Measurements from ENCODE around the gene FOXP1. TPM values are rescaled to one million over a fixed set of nuclear protein-coding genes. Genes with fewer than 3 reads are reported as not detected.

Gene FOXP1
- total and polyA plus RNA-seq, 2 of the 13 experiments (the other 11 are each of a cell fraction or from before 2014, with no cell fraction given) = 40.4 to 59.0 TPM

DNA sequence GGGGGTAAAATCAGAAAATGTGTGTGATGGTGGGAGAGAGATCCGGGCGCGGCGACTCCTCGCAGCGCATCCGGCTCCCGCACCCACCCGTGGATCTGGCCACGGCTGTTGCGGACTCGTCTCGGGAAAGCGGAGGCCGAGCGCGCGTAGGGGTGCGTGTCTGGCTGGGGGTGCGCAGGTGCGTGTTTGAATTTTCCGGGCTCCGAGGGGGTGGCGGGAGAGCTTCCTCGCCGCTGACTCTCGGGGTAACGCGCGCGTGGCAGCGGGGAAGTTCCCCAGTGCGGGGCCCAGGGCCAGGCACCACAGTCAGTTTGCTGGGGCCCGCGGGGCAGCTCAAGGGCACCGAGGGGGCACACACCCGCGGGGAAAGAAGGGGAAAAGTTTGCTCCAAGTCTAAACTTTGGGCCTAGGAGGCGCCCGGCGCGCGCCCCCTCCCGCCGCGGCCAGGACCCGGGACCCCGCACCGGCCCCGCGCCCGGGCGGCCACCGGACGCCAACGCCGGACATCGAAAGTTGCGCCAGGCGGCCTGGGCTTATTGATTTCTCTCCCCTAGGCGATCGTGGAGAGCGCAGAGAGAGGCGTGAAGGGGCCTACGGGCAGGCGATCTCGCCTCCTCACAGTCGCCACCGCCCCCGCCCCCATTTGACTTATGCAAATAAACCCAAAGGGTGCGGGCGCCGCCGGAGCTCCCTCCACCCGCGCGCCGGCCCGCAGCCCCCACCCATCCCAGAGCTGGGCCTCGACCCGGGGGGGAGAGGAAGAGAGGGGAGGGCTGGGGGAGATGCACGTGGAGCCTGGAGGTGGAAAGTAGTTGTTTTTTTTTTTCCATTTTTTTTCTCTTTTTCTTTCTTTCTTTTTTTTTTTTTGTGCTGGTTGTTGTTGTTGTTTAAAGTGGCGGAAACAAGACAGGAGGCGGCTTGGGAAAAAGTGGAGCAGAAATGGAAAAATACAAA lies 639 bp downstream of the FOXP1 start (continued):
- TF ChIP-seq ZNF205 (CRISPR knock-in tag; IDR thresholded peaks at IDR 0.05) = 0 out of 2 replicates have a peak, but pooled peaks have one; percentile 8
- TF ChIP-seq ZFY (CRISPR knock-in tag; IDR thresholded peaks at IDR 0.05) = peak; percentile 44; the same call in 1 of the 2 replicates
- peak; percentile 54; the same call in 1 of the 2 replicates for TF ChIP-seq NCOR1 (IDR thresholded peaks at IDR 0.05; ENCODE audit: borderline replicate concordance, low read length)
- TF ChIP-seq ZNF616 (CRISPR knock-in tag; IDR thresholded peaks at IDR 0.05; ENCODE audit: low read depth) = no peak
- TF ChIP-seq, protein P1, sequence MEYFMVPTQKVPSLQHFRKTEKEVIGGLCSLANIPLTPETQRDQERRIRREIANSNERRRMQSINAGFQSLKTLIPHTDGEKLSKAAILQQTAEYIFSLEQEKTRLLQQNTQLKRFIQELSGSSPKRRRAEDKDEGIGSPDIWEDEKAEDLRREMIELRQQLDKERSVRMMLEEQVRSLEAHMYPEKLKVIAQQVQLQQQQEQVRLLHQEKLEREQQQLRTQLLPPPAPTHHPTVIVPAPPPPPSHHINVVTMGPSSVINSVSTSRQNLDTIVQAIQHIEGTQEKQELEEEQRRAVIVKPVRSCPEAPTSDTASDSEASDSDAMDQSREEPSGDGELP (IDR thresholded peaks at IDR 0.05; ENCODE audit: borderline replicate concordance, low read depth) = no peak
- TF ChIP-seq, protein P2, sequence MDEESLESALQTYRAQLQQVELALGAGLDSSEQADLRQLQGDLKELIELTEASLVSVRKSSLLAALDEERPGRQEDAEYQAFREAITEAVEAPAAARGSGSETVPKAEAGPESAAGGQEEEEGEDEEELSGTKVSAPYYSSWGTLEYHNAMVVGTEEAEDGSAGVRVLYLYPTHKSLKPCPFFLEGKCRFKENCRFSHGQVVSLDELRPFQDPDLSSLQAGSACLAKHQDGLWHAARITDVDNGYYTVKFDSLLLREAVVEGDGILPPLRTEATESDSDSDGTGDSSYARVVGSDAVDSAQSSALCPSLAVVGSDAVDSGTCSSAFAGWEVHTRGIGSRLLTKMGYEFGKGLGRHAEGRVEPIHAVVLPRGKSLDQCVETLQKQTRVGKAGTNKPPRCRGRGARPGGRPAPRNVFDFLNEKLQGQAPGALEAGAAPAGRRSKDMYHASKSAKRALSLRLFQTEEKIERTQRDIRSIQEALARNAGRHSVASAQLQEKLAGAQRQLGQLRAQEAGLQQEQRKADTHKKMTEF (CRISPR knock-in tag; IDR thresholded peaks at IDR 0.05) = peak; percentile 66
- no peak for TF ChIP-seq PRPF4 (IDR thresholded peaks at IDR 0.05; ENCODE audit: low read depth, low read length, poor library complexity, severe bottlenecking)
- TF ChIP-seq ZFAT (CRISPR knock-in tag; conservative IDR thresholded peaks at IDR 0.05) = 0 out of 2 replicates have a peak, but pooled peaks have one; percentile 51
- no peak for TF ChIP-seq ZNF546 (CRISPR knock-in tag; conservative IDR thresholded peaks at IDR 0.05)
- TF ChIP-seq, protein P3, sequence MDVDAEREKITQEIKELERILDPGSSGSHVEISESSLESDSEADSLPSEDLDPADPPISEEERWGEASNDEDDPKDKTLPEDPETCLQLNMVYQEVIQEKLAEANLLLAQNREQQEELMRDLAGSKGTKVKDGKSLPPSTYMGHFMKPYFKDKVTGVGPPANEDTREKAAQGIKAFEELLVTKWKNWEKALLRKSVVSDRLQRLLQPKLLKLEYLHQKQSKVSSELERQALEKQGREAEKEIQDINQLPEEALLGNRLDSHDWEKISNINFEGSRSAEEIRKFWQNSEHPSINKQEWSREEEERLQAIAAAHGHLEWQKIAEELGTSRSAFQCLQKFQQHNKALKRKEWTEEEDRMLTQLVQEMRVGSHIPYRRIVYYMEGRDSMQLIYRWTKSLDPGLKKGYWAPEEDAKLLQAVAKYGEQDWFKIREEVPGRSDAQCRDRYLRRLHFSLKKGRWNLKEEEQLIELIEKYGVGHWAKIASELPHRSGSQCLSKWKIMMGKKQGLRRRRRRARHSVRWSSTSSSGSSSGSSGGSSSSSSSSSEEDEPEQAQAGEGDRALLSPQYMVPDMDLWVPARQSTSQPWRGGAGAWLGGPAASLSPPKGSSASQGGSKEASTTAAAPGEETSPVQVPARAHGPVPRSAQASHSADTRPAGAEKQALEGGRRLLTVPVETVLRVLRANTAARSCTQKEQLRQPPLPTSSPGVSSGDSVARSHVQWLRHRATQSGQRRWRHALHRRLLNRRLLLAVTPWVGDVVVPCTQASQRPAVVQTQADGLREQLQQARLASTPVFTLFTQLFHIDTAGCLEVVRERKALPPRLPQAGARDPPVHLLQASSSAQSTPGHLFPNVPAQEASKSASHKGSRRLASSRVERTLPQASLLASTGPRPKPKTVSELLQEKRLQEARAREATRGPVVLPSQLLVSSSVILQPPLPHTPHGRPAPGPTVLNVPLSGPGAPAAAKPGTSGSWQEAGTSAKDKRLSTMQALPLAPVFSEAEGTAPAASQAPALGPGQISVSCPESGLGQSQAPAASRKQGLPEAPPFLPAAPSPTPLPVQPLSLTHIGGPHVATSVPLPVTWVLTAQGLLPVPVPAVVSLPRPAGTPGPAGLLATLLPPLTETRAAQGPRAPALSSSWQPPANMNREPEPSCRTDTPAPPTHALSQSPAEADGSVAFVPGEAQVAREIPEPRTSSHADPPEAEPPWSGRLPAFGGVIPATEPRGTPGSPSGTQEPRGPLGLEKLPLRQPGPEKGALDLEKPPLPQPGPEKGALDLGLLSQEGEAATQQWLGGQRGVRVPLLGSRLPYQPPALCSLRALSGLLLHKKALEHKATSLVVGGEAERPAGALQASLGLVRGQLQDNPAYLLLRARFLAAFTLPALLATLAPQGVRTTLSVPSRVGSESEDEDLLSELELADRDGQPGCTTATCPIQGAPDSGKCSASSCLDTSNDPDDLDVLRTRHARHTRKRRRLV (CRISPR knock-in tag; IDR thresholded peaks at IDR 0.05) = 0 out of 2 replicates have a peak, but pooled peaks have one; percentile 43
- TF ChIP-seq ZNF672 (CRISPR knock-in tag; IDR thresholded peaks at IDR 0.05) = no peak
- TF ChIP-seq, protein P4, sequence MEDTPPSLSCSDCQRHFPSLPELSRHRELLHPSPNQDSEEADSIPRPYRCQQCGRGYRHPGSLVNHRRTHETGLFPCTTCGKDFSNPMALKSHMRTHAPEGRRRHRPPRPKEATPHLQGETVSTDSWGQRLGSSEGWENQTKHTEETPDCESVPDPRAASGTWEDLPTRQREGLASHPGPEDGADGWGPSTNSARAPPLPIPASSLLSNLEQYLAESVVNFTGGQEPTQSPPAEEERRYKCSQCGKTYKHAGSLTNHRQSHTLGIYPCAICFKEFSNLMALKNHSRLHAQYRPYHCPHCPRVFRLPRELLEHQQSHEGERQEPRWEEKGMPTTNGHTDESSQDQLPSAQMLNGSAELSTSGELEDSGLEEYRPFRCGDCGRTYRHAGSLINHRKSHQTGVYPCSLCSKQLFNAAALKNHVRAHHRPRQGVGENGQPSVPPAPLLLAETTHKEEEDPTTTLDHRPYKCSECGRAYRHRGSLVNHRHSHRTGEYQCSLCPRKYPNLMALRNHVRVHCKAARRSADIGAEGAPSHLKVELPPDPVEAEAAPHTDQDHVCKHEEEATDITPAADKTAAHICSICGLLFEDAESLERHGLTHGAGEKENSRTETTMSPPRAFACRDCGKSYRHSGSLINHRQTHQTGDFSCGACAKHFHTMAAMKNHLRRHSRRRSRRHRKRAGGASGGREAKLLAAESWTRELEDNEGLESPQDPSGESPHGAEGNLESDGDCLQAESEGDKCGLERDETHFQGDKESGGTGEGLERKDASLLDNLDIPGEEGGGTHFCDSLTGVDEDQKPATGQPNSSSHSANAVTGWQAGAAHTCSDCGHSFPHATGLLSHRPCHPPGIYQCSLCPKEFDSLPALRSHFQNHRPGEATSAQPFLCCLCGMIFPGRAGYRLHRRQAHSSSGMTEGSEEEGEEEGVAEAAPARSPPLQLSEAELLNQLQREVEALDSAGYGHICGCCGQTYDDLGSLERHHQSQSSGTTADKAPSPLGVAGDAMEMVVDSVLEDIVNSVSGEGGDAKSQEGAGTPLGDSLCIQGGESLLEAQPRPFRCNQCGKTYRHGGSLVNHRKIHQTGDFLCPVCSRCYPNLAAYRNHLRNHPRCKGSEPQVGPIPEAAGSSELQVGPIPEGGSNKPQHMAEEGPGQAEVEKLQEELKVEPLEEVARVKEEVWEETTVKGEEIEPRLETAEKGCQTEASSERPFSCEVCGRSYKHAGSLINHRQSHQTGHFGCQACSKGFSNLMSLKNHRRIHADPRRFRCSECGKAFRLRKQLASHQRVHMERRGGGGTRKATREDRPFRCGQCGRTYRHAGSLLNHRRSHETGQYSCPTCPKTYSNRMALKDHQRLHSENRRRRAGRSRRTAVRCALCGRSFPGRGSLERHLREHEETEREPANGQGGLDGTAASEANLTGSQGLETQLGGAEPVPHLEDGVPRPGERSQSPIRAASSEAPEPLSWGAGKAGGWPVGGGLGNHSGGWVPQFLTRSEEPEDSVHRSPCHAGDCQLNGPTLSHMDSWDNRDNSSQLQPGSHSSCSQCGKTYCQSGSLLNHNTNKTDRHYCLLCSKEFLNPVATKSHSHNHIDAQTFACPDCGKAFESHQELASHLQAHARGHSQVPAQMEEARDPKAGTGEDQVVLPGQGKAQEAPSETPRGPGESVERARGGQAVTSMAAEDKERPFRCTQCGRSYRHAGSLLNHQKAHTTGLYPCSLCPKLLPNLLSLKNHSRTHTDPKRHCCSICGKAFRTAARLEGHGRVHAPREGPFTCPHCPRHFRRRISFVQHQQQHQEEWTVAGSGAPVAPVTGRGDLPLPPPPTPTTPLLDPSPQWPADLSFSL (CRISPR knock-in tag; IDR thresholded peaks at IDR 0.05) = peak; percentile 36; the same call in 1 of the 2 replicates
- no peak for TF ChIP-seq ZNF792 (CRISPR knock-in tag; IDR thresholded peaks at IDR 0.05)
- TF ChIP-seq ZBTB21 (CRISPR knock-in tag; IDR thresholded peaks at IDR 0.05) = no peak
